ENCODE data around the gene HOXD12. TPM values are rescaled to one million over a fixed set of nuclear protein-coding genes. Genes with fewer than 3 reads are reported as not detected.

HOXD12 gene
- total RNA-seq, 2 experiments from 2014 or later: not detected

DNA sequence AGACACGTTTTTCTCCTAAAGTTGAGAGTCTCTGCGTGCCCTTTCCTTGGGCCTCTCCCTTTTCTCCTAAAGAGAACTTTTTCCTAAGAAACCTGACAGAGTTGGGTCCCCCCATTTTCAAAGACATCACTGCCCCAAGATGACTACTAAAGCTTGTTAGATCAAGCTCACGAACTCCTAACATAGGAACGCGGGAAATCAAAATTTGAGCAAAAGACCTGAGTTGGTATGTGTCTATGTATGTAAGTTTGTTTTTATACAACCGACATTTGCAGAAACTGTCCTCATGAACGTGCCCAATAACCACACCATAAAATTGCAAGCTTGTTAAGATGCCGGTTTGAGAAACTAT lies 5.7 kb upstream of the HOXD12 start:
- H3K27ac Mint-ChIP-seq: no peak overlapping the region
- CTCF ChIA-PET: interaction anchor here (3.0 to 6.1 kb wide), 3 partner anchors 9 to 405 kb away, joined by 8 to 94 read pairs (median 28); no protein-coding TSS in a partner anchor
- intact Hi-C loops (cut with micrococcal nuclease): no loop called here
- POLR2A ChIA-PET: no interaction called here
- H3K4me3 Mint-ChIP-seq: no peak overlapping the region
- ATAC-seq (no peak), DNase-seq (no peak)
- peaks cover 3% of the 10 kb centered on the region for H3K36me3 Mint-ChIP-seq (ENCODE audit: low read depth)
- no peaks in the 10 kb centered on the region for H3K9me3 Mint-ChIP-seq
- peaks cover 19% of the 10 kb centered on the region for H3K4me1 Mint-ChIP-seq (ENCODE audit: low read depth)
- H3K27me3 Mint-ChIP-seq: peaks cover 84% of the 10 kb centered on the region
- TF ChIP-seq, protein P1, sequence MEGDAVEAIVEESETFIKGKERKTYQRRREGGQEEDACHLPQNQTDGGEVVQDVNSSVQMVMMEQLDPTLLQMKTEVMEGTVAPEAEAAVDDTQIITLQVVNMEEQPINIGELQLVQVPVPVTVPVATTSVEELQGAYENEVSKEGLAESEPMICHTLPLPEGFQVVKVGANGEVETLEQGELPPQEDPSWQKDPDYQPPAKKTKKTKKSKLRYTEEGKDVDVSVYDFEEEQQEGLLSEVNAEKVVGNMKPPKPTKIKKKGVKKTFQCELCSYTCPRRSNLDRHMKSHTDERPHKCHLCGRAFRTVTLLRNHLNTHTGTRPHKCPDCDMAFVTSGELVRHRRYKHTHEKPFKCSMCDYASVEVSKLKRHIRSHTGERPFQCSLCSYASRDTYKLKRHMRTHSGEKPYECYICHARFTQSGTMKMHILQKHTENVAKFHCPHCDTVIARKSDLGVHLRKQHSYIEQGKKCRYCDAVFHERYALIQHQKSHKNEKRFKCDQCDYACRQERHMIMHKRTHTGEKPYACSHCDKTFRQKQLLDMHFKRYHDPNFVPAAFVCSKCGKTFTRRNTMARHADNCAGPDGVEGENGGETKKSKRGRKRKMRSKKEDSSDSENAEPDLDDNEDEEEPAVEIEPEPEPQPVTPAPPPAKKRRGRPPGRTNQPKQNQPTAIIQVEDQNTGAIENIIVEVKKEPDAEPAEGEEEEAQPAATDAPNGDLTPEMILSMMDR (IDR thresholded peaks at IDR 0.05): no peak

DNA sequence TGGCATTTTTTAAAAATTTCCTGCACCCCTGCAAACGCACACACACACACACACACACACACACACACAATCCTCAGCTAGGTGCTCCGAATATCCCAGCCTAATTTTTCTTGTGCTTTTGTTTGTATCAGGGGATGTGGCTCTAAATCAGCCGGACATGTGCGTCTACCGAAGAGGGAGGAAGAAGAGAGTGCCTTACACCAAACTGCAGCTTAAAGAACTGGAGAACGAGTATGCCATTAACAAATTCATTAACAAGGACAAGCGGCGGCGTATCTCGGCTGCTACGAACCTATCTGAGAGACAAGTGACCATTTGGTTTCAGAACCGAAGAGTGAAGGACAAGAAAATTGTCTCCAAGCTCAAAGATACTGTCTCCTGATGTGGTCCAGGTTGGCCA lies 5.2 kb upstream of the HOXD12 start:
- H3K27ac Mint-ChIP-seq: no peak overlapping the region

DNA sequence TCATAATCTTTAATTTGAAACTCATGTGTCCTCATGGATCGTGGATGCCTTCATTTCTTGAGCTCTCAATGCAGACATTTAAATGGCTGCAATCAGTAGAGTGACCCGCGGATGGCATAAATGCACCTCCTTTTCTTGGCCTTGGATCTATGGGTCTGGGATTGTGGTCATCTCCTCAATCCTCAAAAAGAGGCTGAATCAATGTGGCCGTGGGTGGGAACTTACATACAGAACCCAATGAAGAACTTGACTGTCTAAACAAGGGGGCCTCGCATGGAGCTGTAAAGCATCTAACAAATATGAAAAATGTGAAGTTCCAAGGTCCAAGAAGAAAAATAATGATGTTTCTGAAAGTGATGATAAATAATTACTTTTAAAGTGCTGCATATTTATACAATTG lies 4.2 kb upstream of the HOXD12 start:
- peaks cover 3% of the 10 kb centered on the region for H3K36me3 Mint-ChIP-seq (ENCODE audit: low read depth)
- no peaks in the 10 kb centered on the region for H3K9me3 Mint-ChIP-seq
- peaks cover 82% of the 10 kb centered on the region for H3K27me3 Mint-ChIP-seq
- ATAC-seq (no peak), DNase-seq (no peak)
- TF ChIP-seq, protein P1 (IDR thresholded peaks at IDR 0.05): no peak
- H3K4me3 Mint-ChIP-seq: no peak overlapping the region
- H3K4me1 Mint-ChIP-seq (ENCODE audit: low read depth): peaks cover 19% of the 10 kb centered on the region
- H3K27ac Mint-ChIP-seq: no peak overlapping the region
- CTCF ChIA-PET: interaction anchor here (0.9 to 6.1 kb wide), 15 partner anchors 8 to 844 kb away, joined by 3 to 94 read pairs (median 4); partner anchors contain the start of gene HOXD4
- POLR2A ChIA-PET: no interaction called here
- intact Hi-C loops (cut with micrococcal nuclease): loop anchor here (5.0 kb wide), 1 partner anchor 728 kb away; no protein-coding TSS in a partner anchor

More for the DNA sequence above, 5.2 kb upstream of the HOXD12 start:
- ATAC-seq: no peak
- Mint-ChIP-seq H3K9me3 (no peaks in the 10 kb centered on the region), H3K4me1 (ENCODE audit: low read depth) (peaks cover 19% of the 10 kb centered on the region), H3K4me3 (no peak overlapping the region), H3K36me3 (ENCODE audit: low read depth) (peaks cover 3% of the 10 kb centered on the region), H3K27me3 (peaks cover 85% of the 10 kb centered on the region)
- DNase-seq: no peak
- ChIA-PET POLR2A (no interaction called here), CTCF (interaction anchor here (1.0 to 6.1 kb wide), 5 partner anchors 9 to 843 kb away, joined by 3 to 94 read pairs (median 8); no protein-coding TSS in a partner anchor)
- intact Hi-C loops (cut with micrococcal nuclease): no loop called here
- TF ChIP-seq, protein P1 (IDR thresholded peaks at IDR 0.05): no peak

DNA sequence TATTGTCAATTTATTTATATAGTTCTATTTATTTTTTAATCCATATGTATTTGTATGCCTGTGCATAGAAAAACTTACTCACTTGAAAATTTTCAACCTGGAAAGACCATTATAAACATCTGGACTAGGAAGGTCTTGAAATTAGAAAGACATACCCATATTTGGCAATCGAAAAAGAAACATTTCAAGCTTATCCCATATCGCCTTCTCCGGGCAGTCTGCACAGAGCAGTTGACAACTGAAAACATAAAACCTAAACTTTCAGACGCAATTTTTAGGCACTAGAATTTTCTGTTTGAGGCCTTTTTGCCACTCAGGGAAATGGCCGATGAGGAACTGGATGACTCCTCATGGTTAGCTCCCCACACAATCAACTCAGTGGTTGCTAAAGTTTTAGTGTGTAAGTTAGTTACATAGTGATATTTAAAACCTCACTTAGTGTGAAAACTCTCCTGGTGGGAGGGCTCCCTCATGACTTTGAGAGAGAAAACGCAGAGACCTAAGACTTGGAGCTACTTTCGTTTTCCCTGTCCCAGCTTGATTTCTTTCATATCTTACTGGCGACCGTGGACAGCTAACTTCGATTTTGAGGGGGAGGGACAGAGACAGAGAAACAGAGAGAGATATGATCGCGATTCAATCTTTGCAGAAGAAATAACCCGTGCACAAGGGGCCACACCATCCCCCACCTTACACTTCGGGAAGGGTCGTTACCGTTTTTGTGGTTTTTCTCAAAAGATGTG lies 3.2 kb upstream of the HOXD12 start:
- intact Hi-C loops (cut with micrococcal nuclease): loop anchor here (5.0 kb wide), 1 partner anchor 729 kb away; no protein-coding TSS in a partner anchor
- H3K27me3 Mint-ChIP-seq: peaks cover 82% of the 10 kb centered on the region
- DNase-seq (no peak), ATAC-seq (no peak)
- peaks cover 3% of the 10 kb centered on the region for H3K36me3 Mint-ChIP-seq (ENCODE audit: low read depth)
- POLR2A ChIA-PET: no interaction called here
- peak overlapping the region; percentile 35 for H3K4me3 Mint-ChIP-seq
- H3K4me1 Mint-ChIP-seq (ENCODE audit: low read depth): peaks cover 19% of the 10 kb centered on the region
- CTCF ChIA-PET: interaction anchor here (0.6 to 6.1 kb wide), 20 partner anchors 9 to 1755 kb away, joined by 3 to 94 read pairs (median 4); partner anchors contain the start of gene HOXD4
- TF ChIP-seq, protein P1 (IDR thresholded peaks at IDR 0.05): no peak
- H3K27ac Mint-ChIP-seq: no peak overlapping the region
- H3K9me3 Mint-ChIP-seq: no peaks in the 10 kb centered on the region
